Myocyte (in vitro differentiated cells): Measurements from ENCODE around the gene PIH1D1. TPM values are rescaled to one million over a fixed set of nuclear protein-coding genes. Genes with fewer than 3 reads are reported as not detected.
A peak's percentile ranks its signal among the peaks of the same experiment; 100 is the strongest.

Experiments
- DNase-seq: peaks from one replicate; pipeline ENCODE4 v3.0.0-alpha.2; 2012; ENCODE audit warnings: low read depth
- total RNA-seq: library from RNA; depleted of rRNA; stranded (reverse); fragments of >200 nt; gene quantifications from 2 replicates; pipeline ENCODE4 v1.2.3, GENCODE V29; 2014

Gene PIH1D1
- total RNA-seq, 1 donor from 2014 or later, result 53.7 TPM

- DNase-seq, result peak; percentile 61
These were observed 30.4 kb downstream of the PIH1D1 start for GRCh38 chr19:49421039-49421877.

GRCh38 chr19:49420227-49420626, 31.4 kb downstream of the PIH1D1 start:
- DNase-seq, result no peak

- DNase-seq, result no peak
These were observed 32.4 kb downstream of the PIH1D1 start for GRCh38 chr19:49419173-49419572.

GRCh38 chr19:49418511-49418910, 33.1 kb downstream of the PIH1D1 start:
- no peak for DNase-seq

- DNase-seq, result no peak
These were observed 34.5 kb downstream of the PIH1D1 start for GRCh38 chr19:49417088-49417487.

GRCh38 chr19:49415810-49416200, 35.8 kb downstream of the PIH1D1 start:
- DNase-seq, result no peak

- no peak for DNase-seq
These were observed 36.4 kb downstream of the PIH1D1 start for GRCh38 chr19:49415102-49415809.

- no peak for DNase-seq
These were observed 37.4 kb downstream of the PIH1D1 start for GRCh38 chr19:49414256-49414655.

GRCh38 chr19:49413348-49413747, 38.3 kb downstream of the PIH1D1 start:
- no peak for DNase-seq

- no peak for DNase-seq
These were observed 39.8 kb downstream of the PIH1D1 start for GRCh38 chr19:49411681-49412326.

- no peak for DNase-seq
These were observed 42.1 kb downstream of the PIH1D1 start for GRCh38 chr19:49409441-49410029.

- no peak for DNase-seq
These were observed 42.7 kb downstream of the PIH1D1 start for GRCh38 chr19:49408816-49409440.

GRCh38 chr19:49407482-49408015, 44.1 kb downstream of the PIH1D1 start:
- DNase-seq, result no peak

- DNase-seq, result no peak
These were observed 44.5 kb downstream of the PIH1D1 start for GRCh38 chr19:49407079-49407478.

- no peak for DNase-seq
These were observed 48.0 kb downstream of the PIH1D1 start for GRCh38 chr19:49403404-49404187.

- DNase-seq, result no peak
These were observed 51.6 kb downstream of the PIH1D1 start for GRCh38 chr19:49400029-49400428.

GRCh38 chr19:49398931-49399330, 52.7 kb downstream of the PIH1D1 start:
- DNase-seq, result no peak

- DNase-seq, result no peak
These were observed 53.5 kb downstream of the PIH1D1 start for GRCh38 chr19:49398001-49398615.

- no peak for DNase-seq
These were observed 54.7 kb downstream of the PIH1D1 start for GRCh38 chr19:49396738-49397505.
